OCI-LY1 (cell line): ENCODE measurements around the gene MYLK4.
A peak's percentile ranks its signal among the peaks of the same experiment; 100 is the strongest.

Experiments
- H2AFZ ChIP-seq: fragments of 200-600 bp; sonication (generic), shearing (Covaris generic); 2 replicates; pipeline ENCODE4 v1.6.0; 2014; ENCODE audit warnings: antibody characterized with exemption, mild to moderate bottlenecking, low read length
- H3F3A ChIP-seq: fragments of 200-600 bp; sonication (generic), shearing (Covaris generic); 2 replicates; pipeline ENCODE4 v1.6.0; 2014; ENCODE audit warnings: mild to moderate bottlenecking, antibody characterized with exemption, low read length, moderate library complexity; ENCODE audit not compliant: insufficient read depth
- H3K27ac ChIP-seq: fragments of 200-600 bp; sonication (generic); 2 replicates; pipeline ENCODE4 v1.5.1; 2014; ENCODE audit warnings: low read length, mixed run types, mild to moderate bottlenecking, low read depth; ENCODE audit not compliant: poor library complexity, severe bottlenecking
- H3K27me3 ChIP-seq: fragments of 200-600 bp; sonication (generic); 2 replicates; pipeline ENCODE4 v1.6.0; 2014; ENCODE audit warnings: antibody characterized with exemption, mild to moderate bottlenecking, low read length, moderate library complexity; ENCODE audit not compliant: insufficient read depth
- H3K36me3 ChIP-seq: fragments of 200-600 bp; sonication (generic); 2 replicates; pipeline ENCODE4 v1.6.1; 2014; ENCODE audit warnings: mild to moderate bottlenecking, antibody characterized with exemption, low read length, moderate library complexity, mixed read lengths; ENCODE audit not compliant: insufficient read depth
- H3K4me1 ChIP-seq: fragments of 200-600 bp; sonication (generic); 2 replicates; pipeline ENCODE4 v1.5.1; 2014; ENCODE audit warnings: mild to moderate bottlenecking, low read length, moderate library complexity; ENCODE audit not compliant: insufficient read depth, severe bottlenecking
- H3K4me2 ChIP-seq: fragments of 200-600 bp; sonication (generic), shearing (Covaris generic); 2 replicates; pipeline ENCODE4 v1.6.1; 2014; ENCODE audit warnings: low read length
- H3K4me3 ChIP-seq: fragments of 200-600 bp; sonication (generic); 2 replicates; pipeline ENCODE4 v1.5.1; 2014; ENCODE audit warnings: low read length, low read depth, mild to moderate bottlenecking, mixed read lengths; ENCODE audit not compliant: poor library complexity, severe bottlenecking
- H3K79me2 ChIP-seq: fragments of 200-600 bp; shearing (Covaris generic); 2 replicates; pipeline ENCODE4 v1.6.1; 2016; ENCODE audit warnings: mixed run types, low read length, mixed read lengths; ENCODE audit not compliant: insufficient read depth
- H3K9ac ChIP-seq: fragments of 200-600 bp; sonication (generic), shearing (Covaris generic); 2 replicates; pipeline ENCODE4 v1.6.1; 2014; ENCODE audit warnings: mild to moderate bottlenecking, low read length, mixed read lengths
- H3K9me2 ChIP-seq: fragments of 200-600 bp; sonication (generic), shearing (Covaris generic); 2 replicates; pipeline ENCODE4 v1.6.1; 2014; ENCODE audit warnings: low read depth, mild to moderate bottlenecking, low read length, mixed read lengths
- H3K9me3 ChIP-seq: fragments of 200-600 bp; shearing (Covaris generic); 2 replicates; pipeline ENCODE4 v1.6.1; 2014; ENCODE audit warnings: low read length, mixed read lengths
- H4K20me1 ChIP-seq: fragments of 200-600 bp; sonication (generic), shearing (Covaris generic); 2 replicates; pipeline ENCODE4 v1.6.0; 2016; ENCODE audit warnings: mild to moderate bottlenecking, low read length; ENCODE audit not compliant: insufficient read depth
- CTCF ChIP-seq: fragments of 200-600 bp; sonication (generic), shearing (Covaris generic); IDR thresholded peaks from 2 replicates; pipeline ENCODE4 v1.5.1; 2017; ENCODE audit warnings: mild to moderate bottlenecking, antibody characterized with exemption, low read length, moderate library complexity, mixed read lengths
- EZH2 ChIP-seq: fragments of 200-600 bp; sonication (generic), shearing (Covaris generic); IDR thresholded peaks from 2 replicates; pipeline ENCODE4 v1.8.0; 2017; ENCODE audit warnings: borderline replicate concordance, mixed run types, mild to moderate bottlenecking, antibody characterized with exemption, low read length, moderate library complexity, mixed read lengths

Gene MYLK4

GRCh38 chr6:2744209-2744771 lies 6.4 kb downstream of the MYLK4 start:
- H3K4me1 ChIP-seq, result no peaks in the 10 kb centered on the region
- H4K20me1 ChIP-seq, result no peaks in the 10 kb centered on the region
- no peaks in the 10 kb centered on the region for H3K9me2 ChIP-seq
- no peaks in the 10 kb centered on the region for H3F3A ChIP-seq
- no peaks in the 10 kb centered on the region for H3K36me3 ChIP-seq
- H3K9ac ChIP-seq, result no peak overlapping the region
- no peak overlapping the region for H3K4me2 ChIP-seq
- no peaks in the 10 kb centered on the region for H3K79me2 ChIP-seq
- H3K27me3 ChIP-seq, result no peaks in the 10 kb centered on the region
- H3K27ac ChIP-seq, result no peak overlapping the region
- no peak overlapping the region for H2AFZ ChIP-seq
- no peaks in the 10 kb centered on the region for H3K9me3 ChIP-seq
- no peak overlapping the region for H3K4me3 ChIP-seq
- TF ChIP-seq EZH2 (no peak), CTCF (peak; percentile 8; the same call in 1 of the 2 replicates)

GRCh38 chr6:2743280-2744208 lies 7.2 kb downstream of the MYLK4 start:
- Histone ChIP-seq H3K27me3 (no peaks in the 10 kb centered on the region), H3K9ac (no peak overlapping the region), H2AFZ (no peak overlapping the region), H3K4me3 (no peak overlapping the region), H3K27ac (no peak overlapping the region), H3K79me2 (no peaks in the 10 kb centered on the region), H3K4me2 (no peak overlapping the region), H3K9me3 (no peaks in the 10 kb centered on the region), H3K9me2 (no peaks in the 10 kb centered on the region), H3F3A (no peaks in the 10 kb centered on the region), H3K4me1 (no peaks in the 10 kb centered on the region), H4K20me1 (no peaks in the 10 kb centered on the region), H3K36me3 (no peaks in the 10 kb centered on the region)
- TF ChIP-seq CTCF (no peak), EZH2 (no peak)

GRCh38 chr6:2741756-2742155 lies 9.0 kb downstream of the MYLK4 start:
- no peaks in the 10 kb centered on the region for H4K20me1 ChIP-seq
- no peak overlapping the region for H2AFZ ChIP-seq
- no peak for TF ChIP-seq EZH2
- no peak for TF ChIP-seq CTCF
- H3K4me3 ChIP-seq, result no peak overlapping the region
- H3K4me2 ChIP-seq, result no peak overlapping the region
- H3K4me1 ChIP-seq, result no peaks in the 10 kb centered on the region
- H3K9me3 ChIP-seq, result no peaks in the 10 kb centered on the region
- no peaks in the 10 kb centered on the region for H3K9me2 ChIP-seq
- no peaks in the 10 kb centered on the region for H3K79me2 ChIP-seq
- no peak overlapping the region for H3K27ac ChIP-seq
- no peaks in the 10 kb centered on the region for H3F3A ChIP-seq
- H3K9ac ChIP-seq, result no peak overlapping the region
- no peaks in the 10 kb centered on the region for H3K27me3 ChIP-seq
- no peaks in the 10 kb centered on the region for H3K36me3 ChIP-seq
